Measurements from ENCODE around the gene ZNF516.

- TF ChIP-seq CTCF (IDR thresholded peaks at IDR 0.05) (no peak), POLR2A (IDR thresholded peaks at IDR 0.05) (no peak), EP300 (IDR thresholded peaks at IDR 0.05) (no peak), POLR2AphosphoS5 (IDR thresholded peaks at IDR 0.05) (no peak)
Observed at GRCh38 chr18:76396792-76397191, 98.2 kb downstream of the ZNF516 start.
